Neuron (in vitro differentiated cells): ENCODE measurements around the gene PPM1H.
A peak's percentile ranks its signal among the peaks of the same experiment; 100 is the strongest.
"Not testable (repeated sequence)": the region's sequence is repeated elsewhere in the genome, so short reads cannot be mapped to it uniquely, and the experiment has no call there.

ENCODE experiments used
- H2AFZ ChIP-seq: one replicate; pipeline ENCODE4 v1.6.1; 2013; ENCODE audit warnings: low read depth, mild to moderate bottlenecking, inconsistent platforms, low read length, moderate library complexity
- H3K27me3 ChIP-seq: one replicate; pipeline ENCODE4 v1.6.1; 2013; ENCODE audit warnings: low read length; ENCODE audit not compliant: insufficient read depth
- H3K36me3 ChIP-seq: one replicate; pipeline ENCODE4 v1.6.1; 2013; ENCODE audit warnings: low read length; ENCODE audit not compliant: insufficient read depth
- H3K4me1 ChIP-seq: one replicate; pipeline ENCODE4 v1.6.1; 2013; ENCODE audit warnings: low read length; ENCODE audit not compliant: insufficient read depth
- H3K4me3 ChIP-seq: 2 replicates; pipeline ENCODE4 v1.5.1; 2013; ENCODE audit warnings: mild to moderate bottlenecking, low read length, moderate library complexity
- H3K9me3 ChIP-seq: one replicate; pipeline ENCODE4 v1.6.1; 2013; ENCODE audit warnings: low read length

Gene PPM1H

DNA sequence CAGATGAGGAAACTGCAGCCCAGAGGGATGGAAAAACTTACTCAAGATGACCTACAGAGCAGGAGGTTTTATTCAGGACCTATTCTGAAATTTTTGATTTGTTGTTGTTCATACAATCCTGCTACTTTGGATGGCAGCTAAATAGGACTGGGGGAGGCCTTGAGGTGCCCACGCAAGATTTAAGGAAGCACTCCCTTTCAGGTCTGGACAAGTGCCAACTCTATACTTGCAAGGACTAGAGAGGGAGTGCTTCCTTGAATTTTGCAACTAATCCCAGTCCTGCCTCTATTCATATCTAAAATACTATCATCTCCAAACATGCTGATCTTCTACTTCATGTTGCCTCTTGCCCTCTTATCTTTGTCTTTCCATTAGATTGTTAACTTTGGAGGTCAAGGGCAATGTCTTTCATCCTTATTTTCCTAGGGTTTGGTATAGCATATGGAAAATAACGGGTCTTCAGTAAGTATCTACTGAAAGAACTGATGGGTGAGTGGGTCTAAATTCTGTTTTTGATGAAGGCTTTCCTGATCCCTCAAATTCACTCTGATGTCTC lies 28.6 kb upstream of the PPM1H start:
- Histone ChIP-seq H3K4me1 (no peaks in the 10 kb centered on the region), H3K36me3 (no peaks in the 10 kb centered on the region), H2AFZ (no peak overlapping the region), H3K9me3 (no peaks in the 10 kb centered on the region), H3K4me3 (no peak overlapping the region), H3K27me3 (no peaks in the 10 kb centered on the region)

DNA sequence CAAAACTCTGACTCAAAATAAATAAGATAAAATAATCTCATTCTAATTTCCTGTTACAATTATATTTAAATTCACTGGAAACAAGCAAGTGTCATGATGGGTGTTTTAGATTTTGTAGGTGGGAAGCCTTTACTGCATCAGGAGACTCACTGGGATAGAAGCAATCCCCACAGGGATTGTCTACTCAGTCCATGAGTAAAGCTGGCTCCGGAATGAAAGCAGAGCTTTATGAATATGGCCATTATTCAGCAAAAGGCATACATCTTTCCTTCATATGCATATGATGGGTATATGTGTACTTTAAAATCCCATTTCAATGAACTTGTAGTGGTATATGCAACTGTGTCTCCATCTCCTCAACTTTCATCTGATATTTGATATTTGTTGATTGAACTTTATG lies 25.4 kb upstream of the PPM1H start:
- no peak overlapping the region for H3K4me3 ChIP-seq
- no peaks in the 10 kb centered on the region for H3K27me3 ChIP-seq
- peaks cover 6% of the 10 kb centered on the region for H3K4me1 ChIP-seq
- no peaks in the 10 kb centered on the region for H3K36me3 ChIP-seq
- no peaks in the 10 kb centered on the region for H3K9me3 ChIP-seq
- H2AFZ ChIP-seq: no peak overlapping the region

DNA sequence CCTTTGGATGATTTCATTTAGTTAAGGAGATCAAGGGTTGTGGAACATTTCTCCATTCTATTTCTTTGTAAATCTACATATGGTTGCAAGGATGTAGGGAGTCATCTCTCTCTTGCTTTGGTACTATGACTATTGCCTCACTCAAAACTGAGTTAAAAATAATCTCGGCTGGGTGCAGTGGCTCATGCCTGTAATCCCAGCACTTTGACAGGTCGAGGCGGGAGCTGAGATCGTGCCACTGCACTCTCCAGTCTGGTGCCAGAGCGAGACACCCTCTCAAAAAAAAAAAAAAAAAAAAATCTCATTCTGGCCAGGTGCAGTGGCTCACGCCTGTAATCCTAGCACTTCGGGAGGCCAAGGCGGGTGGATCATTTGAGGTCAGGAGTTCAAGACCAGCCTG lies 24.8 kb upstream of the PPM1H start:
- no peaks in the 10 kb centered on the region for H3K27me3 ChIP-seq
- H3K9me3 ChIP-seq: no peaks in the 10 kb centered on the region

DNA sequence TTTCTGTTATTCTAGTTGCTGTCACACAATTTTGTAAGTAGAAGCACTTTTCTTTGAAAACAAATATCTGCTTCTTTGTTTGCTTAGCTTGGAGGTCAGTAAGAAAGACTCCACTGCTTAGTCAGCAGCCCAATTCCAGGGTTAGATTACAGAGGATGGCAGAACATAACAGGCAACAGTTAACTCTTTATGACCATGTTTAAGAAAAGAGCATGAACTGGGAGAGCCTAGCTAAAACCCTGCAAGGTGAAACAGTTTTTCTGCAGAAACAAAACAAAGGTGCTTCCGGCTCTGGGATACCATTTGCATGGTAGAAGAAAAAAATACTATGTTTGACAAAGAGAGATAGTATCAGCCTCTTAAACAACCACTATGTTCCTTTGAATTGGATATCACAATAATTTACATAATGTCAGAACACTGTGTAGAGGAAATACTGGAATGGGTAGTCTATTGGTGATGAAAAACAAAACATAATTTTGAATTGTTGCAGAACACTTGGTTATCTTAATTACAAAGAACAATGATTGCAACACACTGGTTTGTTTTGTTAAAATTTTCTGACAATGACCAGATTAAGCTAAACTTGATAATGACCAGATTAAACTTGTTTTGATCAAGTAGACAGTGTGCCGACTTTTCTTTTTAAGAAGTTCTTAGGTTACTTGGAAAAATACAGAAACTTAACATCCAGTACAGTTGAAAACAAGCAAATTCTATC lies 22.4 kb upstream of the PPM1H start:
- Histone ChIP-seq H3K9me3 (no peaks in the 10 kb centered on the region), H3K27me3 (no peaks in the 10 kb centered on the region), H3K36me3 (no peaks in the 10 kb centered on the region), H2AFZ (no peak overlapping the region), H3K4me1 (peaks cover 6% of the 10 kb centered on the region), H3K4me3 (no peak overlapping the region)

More for the DNA sequence above, 24.8 kb upstream of the PPM1H start:
- H2AFZ ChIP-seq: no peak overlapping the region
- no peak overlapping the region for H3K4me3 ChIP-seq
- H3K36me3 ChIP-seq: no peaks in the 10 kb centered on the region
- peaks cover 6% of the 10 kb centered on the region for H3K4me1 ChIP-seq

DNA sequence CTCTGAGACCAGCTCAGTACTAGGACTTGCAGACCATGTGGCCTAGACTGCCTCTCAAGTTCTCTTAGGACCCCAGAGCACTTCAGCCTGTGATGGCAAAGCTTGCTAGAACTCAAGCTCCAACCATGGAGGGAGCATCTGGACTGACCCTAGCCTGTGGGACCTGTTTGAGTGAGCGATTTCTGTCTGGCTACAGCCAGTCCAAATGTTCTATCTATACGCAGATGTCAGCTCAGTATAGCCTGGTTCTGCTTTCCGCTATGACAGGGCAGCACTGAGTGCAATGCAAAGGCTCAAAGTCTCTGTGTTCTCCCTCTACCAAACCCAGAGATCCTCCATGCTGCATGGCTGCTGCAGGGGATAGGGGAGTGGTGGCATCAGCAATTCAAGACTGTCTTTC lies 20.7 kb upstream of the PPM1H start:
- Histone ChIP-seq H3K4me1 (peaks cover 6% of the 10 kb centered on the region), H3K36me3 (no peaks in the 10 kb centered on the region), H3K4me3 (no peak overlapping the region), H2AFZ (no peak overlapping the region), H3K9me3 (no peaks in the 10 kb centered on the region), H3K27me3 (no peaks in the 10 kb centered on the region)

DNA sequence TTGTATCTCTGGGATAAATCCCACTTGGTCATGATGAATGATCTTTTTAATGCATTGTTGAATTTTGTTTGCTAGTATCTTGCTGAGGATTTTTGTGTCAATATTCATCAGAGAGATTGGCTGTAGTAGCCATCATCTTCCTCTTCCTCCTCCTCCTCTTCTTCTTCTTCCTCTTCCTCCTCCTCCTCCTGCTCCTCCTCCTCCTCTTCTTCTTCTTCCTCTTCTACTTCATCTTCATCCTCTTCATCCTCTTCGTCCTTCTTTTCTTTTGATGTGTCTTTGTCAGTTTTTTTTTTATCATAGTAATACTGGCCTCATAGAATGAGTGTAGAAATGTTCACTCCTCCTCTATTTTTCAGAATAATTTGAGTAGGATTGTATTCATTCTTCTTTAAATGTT lies 15.4 kb upstream of the PPM1H start:
- H3K4me1 ChIP-seq: no peaks in the 10 kb centered on the region
- H3K36me3 ChIP-seq: no peaks in the 10 kb centered on the region
- no peak overlapping the region for H2AFZ ChIP-seq
- no peaks in the 10 kb centered on the region for H3K9me3 ChIP-seq
- no peaks in the 10 kb centered on the region for H3K27me3 ChIP-seq
- no peak overlapping the region for H3K4me3 ChIP-seq

DNA sequence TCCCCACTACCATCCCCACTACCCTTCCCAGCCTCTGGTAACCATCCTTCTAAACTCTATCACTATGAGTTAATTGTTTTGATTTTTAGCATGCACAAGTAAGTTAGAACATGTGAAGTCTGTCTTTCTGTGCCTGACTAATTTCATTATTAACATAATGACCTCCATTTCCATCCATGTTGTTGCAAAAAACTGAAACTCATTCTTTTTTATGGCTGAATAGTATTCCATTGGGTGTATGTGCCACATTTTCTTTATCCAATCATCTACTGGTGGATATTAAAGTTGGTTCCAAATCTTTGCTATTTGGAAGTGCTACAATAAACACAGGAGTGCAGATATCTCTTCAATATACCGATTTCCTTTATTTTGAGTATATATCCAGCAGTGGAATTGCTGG lies 13.2 kb upstream of the PPM1H start:
- H3K9me3 ChIP-seq: no peaks in the 10 kb centered on the region
- no peaks in the 10 kb centered on the region for H3K4me1 ChIP-seq
- no peak overlapping the region for H3K4me3 ChIP-seq
- H3K27me3 ChIP-seq: peaks cover 3% of the 10 kb centered on the region
- no peak overlapping the region for H2AFZ ChIP-seq
- no peaks in the 10 kb centered on the region for H3K36me3 ChIP-seq

DNA sequence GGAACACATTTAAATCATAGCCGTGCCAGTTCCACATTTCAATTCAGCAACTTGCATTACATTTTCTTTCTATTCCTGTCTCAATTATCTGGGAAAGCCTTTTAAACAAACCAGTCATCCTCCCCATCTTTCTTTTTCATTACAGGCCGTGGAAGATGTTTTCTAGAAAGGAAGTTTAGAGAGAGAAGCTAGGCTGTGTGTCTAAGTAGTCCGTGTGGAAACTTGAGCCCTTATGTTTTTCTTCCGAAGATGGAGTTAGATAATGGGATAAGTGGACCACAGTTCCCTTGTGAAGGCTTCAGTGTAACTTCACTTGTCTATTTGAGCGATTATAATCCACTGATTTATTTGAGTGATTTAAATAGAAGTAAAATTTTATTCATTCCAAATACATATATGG lies 12.4 kb upstream of the PPM1H start:
- Histone ChIP-seq H3K27me3 (peaks cover 3% of the 10 kb centered on the region), H3K4me1 (no peaks in the 10 kb centered on the region), H3K4me3 (no peak overlapping the region), H3K36me3 (no peaks in the 10 kb centered on the region), H3K9me3 (no peaks in the 10 kb centered on the region), H2AFZ (no peak overlapping the region)

DNA sequence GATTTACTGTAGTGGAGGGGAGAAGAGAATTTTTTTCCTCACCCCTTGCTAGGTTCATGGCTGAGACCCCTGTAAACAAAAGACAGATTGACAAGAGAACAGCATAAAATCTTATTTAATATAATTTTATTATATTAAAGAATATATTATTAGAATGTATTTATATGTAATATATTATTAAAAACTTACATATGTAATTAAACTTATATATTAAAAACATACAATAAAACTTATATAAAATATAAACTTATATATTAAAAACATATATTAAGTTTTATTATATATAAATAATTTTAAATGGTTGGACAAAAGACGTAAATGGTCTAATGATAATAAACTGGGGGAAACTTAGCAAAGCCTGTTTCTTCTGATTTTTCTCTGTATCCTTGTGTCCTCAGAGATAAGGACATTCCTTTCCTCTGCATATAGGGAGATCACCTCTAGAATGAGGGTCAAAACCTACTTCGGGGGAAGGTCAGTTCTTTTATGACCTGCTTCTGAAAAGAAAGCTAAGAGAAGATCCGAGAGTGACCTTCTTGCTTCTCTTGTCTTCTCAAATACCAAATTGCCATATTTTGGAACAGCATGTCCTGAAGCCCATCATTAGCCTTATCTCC lies 8.9 kb upstream of the PPM1H start:
- no peaks in the 10 kb centered on the region for H3K36me3 ChIP-seq
- peaks cover 3% of the 10 kb centered on the region for H3K27me3 ChIP-seq
- H2AFZ ChIP-seq: no peak overlapping the region

DNA sequence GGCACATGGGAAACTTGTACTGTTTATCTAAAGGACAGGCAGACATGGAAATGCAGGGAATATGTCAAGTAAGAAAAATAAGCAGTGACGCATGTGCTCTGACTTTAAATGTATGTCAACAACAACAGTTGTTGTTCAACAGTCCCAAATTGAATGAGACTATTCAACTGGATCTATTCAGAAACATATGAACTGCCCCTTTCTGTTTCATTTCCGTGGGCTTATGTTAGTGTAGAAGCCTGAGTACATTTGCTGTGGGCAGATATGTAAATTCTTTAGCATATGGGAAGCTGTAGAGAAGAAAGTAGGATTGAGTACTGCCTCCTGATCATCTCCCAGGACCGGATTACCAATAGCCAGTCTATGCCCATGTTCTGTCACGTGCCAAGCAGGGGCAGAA lies 7.4 kb upstream of the PPM1H start:
- not testable (repeated sequence) for H3K36me3 ChIP-seq, H2AFZ ChIP-seq, H3K4me1 ChIP-seq, H3K27me3 ChIP-seq, H3K4me3 ChIP-seq, H3K9me3 ChIP-seq

More for the DNA sequence above, 8.9 kb upstream of the PPM1H start:
- Histone ChIP-seq H3K4me3 (no peak overlapping the region), H3K4me1 (peaks cover 3% of the 10 kb centered on the region), H3K9me3 (no peaks in the 10 kb centered on the region)

DNA sequence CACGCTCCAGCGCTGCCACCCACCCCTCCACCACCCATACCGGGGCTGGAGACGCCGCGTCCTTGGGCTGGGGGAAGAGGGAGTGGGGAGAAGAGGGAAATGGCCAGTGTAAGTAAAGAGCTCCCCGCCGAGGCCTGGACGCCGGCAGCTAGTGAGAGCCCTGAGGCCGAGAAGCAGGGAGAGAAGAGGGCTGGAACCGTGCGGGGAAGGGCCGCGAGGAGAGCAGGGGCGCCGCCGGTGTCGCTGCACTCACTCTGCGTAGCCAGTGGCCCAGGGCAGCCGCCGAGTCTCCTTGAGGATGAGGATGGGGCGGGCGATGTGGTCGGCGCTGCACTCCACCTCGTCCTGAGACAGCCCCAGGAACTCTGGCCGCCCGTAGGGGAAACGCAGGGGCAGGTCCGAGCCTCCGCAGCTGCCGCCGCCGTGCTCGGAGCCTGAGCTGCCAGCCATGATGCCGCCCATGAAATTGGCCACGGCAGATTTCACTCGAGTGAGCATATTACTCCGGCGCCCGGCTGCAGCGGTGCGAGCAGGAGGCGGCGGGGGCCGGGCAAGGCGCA lies 631 bp downstream of the PPM1H start:
- Histone ChIP-seq H3K36me3 (no peaks in the 10 kb centered on the region), H3K4me3 (peak overlapping the region; percentile 73), H3K4me1 (peaks cover 9% of the 10 kb centered on the region), H3K27me3 (no peaks in the 10 kb centered on the region), H3K9me3 (no peaks in the 10 kb centered on the region), H2AFZ (peak overlapping the region; percentile 99)

DNA sequence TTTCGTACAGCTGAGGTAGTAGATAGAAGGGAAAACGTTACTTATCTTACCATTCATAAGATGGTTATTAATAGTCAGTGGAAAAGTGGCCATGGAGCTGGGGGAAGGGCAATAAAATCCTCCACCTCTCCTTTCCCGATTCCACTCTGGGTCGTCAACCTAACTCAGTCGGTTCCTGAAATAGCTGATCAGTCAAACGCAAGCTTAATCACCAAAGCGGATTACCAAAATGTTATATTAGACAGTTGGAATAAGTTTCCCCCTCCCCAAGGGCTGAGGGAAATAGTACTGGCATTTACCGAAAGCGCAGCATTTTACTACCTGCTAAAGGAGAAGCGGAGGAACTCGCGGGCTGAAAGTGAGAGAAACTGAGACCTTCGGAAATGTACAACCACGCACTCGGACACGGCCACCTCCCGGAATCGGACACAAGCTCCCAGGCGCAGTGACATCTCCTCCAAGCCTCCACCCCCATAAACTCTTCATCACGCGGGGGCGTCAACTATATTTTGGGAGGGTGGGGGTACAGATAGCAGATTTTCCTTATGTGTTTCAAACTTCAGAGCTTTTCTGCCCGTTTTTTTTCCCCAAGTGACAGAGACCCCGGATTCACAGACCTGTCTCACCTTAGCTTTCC lies 1.2 kb downstream of the PPM1H start:
- H3K4me3 ChIP-seq: peak overlapping the region; percentile 73
- H2AFZ ChIP-seq: peak overlapping the region; percentile 99
- no peaks in the 10 kb centered on the region for H3K36me3 ChIP-seq
- peaks cover 9% of the 10 kb centered on the region for H3K4me1 ChIP-seq
- H3K27me3 ChIP-seq: no peaks in the 10 kb centered on the region
- H3K9me3 ChIP-seq: no peaks in the 10 kb centered on the region

DNA sequence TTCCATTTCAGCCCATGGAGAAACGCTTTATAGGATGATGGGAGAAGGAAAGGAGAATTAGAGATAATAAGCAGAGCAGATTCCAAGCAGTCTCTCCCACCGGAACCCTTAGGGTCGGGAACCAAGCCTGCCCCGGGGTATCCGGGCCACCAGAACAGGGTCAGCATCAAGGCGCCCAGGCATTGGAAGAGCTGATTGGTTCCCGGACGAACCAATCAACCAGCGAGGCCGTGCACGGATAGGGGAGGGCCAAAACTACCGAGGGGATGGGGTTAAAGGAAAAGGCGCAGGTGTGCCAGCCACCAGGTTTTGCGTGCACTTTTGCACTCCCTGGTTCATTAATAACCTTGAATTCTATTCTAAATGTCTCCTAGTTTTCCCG lies 1.7 kb downstream of the PPM1H start:
- H3K27me3 ChIP-seq: no peaks in the 10 kb centered on the region
- H3K9me3 ChIP-seq: no peaks in the 10 kb centered on the region
- H3K36me3 ChIP-seq: no peaks in the 10 kb centered on the region
- H3K4me3 ChIP-seq: peak overlapping the region; percentile 73
- H3K4me1 ChIP-seq: peaks cover 9% of the 10 kb centered on the region
- H2AFZ ChIP-seq: peak overlapping the region; percentile 99
